Stomach (tissue), 9 donors: Measurements from ENCODE around the gene KCNQ1. TPM values are rescaled to one million over a fixed set of nuclear protein-coding genes. Genes with fewer than 3 reads are reported as not detected.
"Not testable (repeated sequence)": the region's sequence is repeated elsewhere in the genome, so short reads cannot be mapped to it uniquely, and the experiment has no call there.

Source experiments
- DNase-seq, 2 donors: peaks; one replicate each; pipeline versions ENCODE4 v3.0.0 to v3.0.0-alpha.2; 2013 to 2019
- H3K27ac ChIP-seq, 5 donors: fragments of 200-600 bp in 4 of 5; sonication (generic) in 4 of 5; one replicate each; pipeline ENCODE4 v1.5.1; 2013 to 2019; ENCODE audit warnings: mild to moderate bottlenecking in 1 of 5, moderate library complexity in 1 of 5
- H3K27me3 ChIP-seq, 3 donors: fragments of 200-600 bp; sonication (generic); one replicate each; pipeline ENCODE4 v1.5.1; 2017 to 2019; ENCODE audit warnings: mixed run types in 1 of 3
- H3K36me3 ChIP-seq, 4 donors: fragments of 200-600 bp; sonication (generic); 1 replicate in 3 of 4; 2 replicates in 1 of 4; pipeline ENCODE4 v1.5.1; 2016 to 2019
- H3K4me1 ChIP-seq, 4 donors: fragments of 200-600 bp; sonication (generic); one replicate each; pipeline ENCODE4 v1.5.1; 2016 to 2019
- H3K4me3 ChIP-seq, 4 donors: fragments of 200-600 bp; sonication (generic) in 3 of 4; one replicate each; pipeline ENCODE4 v1.5.1; 2016 to 2019; ENCODE audit warnings: mild to moderate bottlenecking in 1 of 4
- H3K9me3 ChIP-seq, 4 donors: fragments of 200-600 bp; sonication (generic); one replicate each; pipeline ENCODE4 v1.5.1; 2016 to 2019
- CTCF ChIP-seq, 7 experiments: fragments of 450-650 bp in 4 of 7; fragments of 200-600 bp in 3 of 7; sonication (generic) in 3 of 7; IDR thresholded peaks; one replicate each; pipeline ENCODE4 v1.5.1; 2016 to 2019; ENCODE audit warnings: antibody characterized with exemption in 7 of 7, control low read depth in 2 of 7, mild to moderate bottlenecking in 1 of 7
- EP300 ChIP-seq: sonication (generic); formaldehyde crosslinking; IDR thresholded peaks from one replicate; pipeline ENCODE4 v1.6.1; 2017; ENCODE audit warnings: antibody characterized with exemption
- POLR2A ChIP-seq, 4 donors: fragments of 450-650 bp; IDR thresholded peaks; one replicate each; pipeline ENCODE4 v1.6.1; 2016; ENCODE audit warnings: antibody characterized with exemption in 4 of 4, control low read depth in 2 of 4, mild to moderate bottlenecking in 1 of 4, moderate library complexity in 1 of 4
- POLR2AphosphoS5 ChIP-seq, 3 donors: sonication (generic); formaldehyde crosslinking; IDR thresholded peaks; one replicate each; pipeline ENCODE4 v1.6.1; 2016; ENCODE audit warnings: antibody characterized with exemption in 3 of 3
- WGBS, 5 donors: extraction: QIAGEN DNeasy Blood & Tissue Kit in 3 of 5; methylation state at CpG; one replicate each; pipeline versions ENCODE4 v1.1.5 to v1.1.7; 2013 to 2018; 5-methylcytosine and 5-hydroxymethylcytosine counted together
- intact Hi-C: fragments of 100-400 bp; cut with DNase I; formaldehyde crosslinking; loops from one replicate; pipeline ENCODE4 v1.15.1; 2023; ENCODE audit warnings: low total_unique reads
- polyA plus RNA-seq, 3 donors: library from polyadenylated mRNA; stranded (reverse); fragments of 200-250 nt; gene quantifications; one replicate each; pipeline ENCODE4 v1.2.3, GENCODE V29; 2013
- total RNA-seq, 5 donors: library from RNA; depleted of rRNA; stranded (reverse); fragments of >200 nt; gene quantifications; one replicate each; pipeline versions ENCODE4 v1.1.0 to v1.2.3, GENCODE V29; 2014 to 2016
- donor health status: healthy with polysubstance abuse.
- donor health status: Bipolar disorder and iron deficiency.
- donor health status: healthy.

KCNQ1 gene
- total and polyA plus RNA-seq, 8 donors: 12.1 to 155 (median 49.0) TPM

DNA sequence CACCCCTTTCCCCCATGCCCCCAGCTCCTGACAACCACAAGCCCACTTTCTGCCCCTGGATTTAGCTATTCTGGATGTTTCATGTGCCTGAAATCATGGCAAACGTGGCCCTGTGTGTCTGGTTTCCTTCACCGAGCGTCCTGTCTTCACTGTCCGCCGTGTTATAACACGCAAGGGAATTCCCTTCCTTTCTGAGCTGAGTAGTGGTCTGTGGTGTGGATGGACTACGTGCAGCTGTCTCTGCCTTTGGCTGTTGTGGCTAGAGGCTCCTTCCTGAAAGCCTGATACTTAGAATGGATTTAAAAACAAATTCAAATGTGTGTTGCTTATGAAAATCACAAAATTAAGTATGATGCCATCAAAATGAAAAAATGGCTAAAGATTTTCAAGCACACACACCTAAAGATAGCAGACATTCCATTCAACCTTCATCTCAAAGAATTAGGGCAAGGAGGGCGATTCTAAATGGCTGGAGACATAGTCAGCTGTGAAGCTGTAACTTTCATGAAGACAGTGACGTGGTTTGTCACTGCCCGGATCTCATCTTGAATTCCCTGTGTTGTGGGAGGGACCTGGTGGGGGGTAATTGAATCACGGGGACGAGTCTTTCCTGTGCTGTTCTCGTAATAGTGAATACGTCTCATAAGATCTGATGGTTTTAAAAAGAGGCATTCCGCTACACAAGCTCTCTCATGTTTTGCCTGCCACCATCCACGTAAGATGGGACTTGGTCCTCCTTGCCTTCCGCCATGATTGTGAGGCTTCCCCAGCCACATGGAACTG, 30.5 kb downstream of the KCNQ1 start:
- no peak for TF ChIP-seq POLR2A (IDR thresholded peaks at IDR 0.05)
- no peak for TF ChIP-seq CTCF (IDR thresholded peaks at IDR 0.05)
- no peak for TF ChIP-seq EP300
- no peak for TF ChIP-seq POLR2AphosphoS5 (IDR thresholded peaks at IDR 0.05)
- H3K36me3 ChIP-seq: no peaks in the 10 kb centered on the region
- peak overlapping the region; percentile 23 to 77 (median 72) for H3K27ac ChIP-seq
- H3K27me3 ChIP-seq: peaks cover 0 to 18% (median 0%) of the 10 kb centered on the region in 3 donors
- no peak overlapping the region for H3K4me3 ChIP-seq
- peaks cover 0 to 10% (median 5%) of the 10 kb centered on the region in 4 donors for H3K9me3 ChIP-seq
- intact Hi-C loops: no loop called here
- 82 to 89% (median 85%) methylated on average over 17 of the region's 17 CpGs for WGBS, 5 donors
- no peak for DNase-seq
- H3K4me1 ChIP-seq: peaks cover 5 to 17% (median 11%) of the 10 kb centered on the region in 4 donors

DNA sequence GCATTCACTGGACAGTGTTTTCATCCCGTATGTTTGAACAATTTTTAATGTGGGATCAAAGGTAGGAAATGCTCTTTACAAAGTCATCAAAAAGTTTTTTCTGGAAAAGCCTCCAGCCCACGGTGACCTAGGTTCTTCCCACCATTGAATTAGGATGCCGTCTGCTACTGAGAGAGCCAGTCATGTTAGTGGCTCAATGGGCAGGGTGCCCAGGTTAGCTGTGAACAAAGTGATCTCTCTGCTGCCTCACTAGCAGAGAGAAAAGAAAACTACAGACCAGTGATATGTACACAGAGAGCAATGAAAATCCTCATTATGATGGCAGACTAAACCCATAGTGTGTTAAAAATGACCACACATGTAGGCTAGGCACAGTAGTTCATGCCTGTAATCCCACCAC, 32.4 kb downstream of the KCNQ1 start:
- peaks cover 5 to 25% (median 13%) of the 10 kb centered on the region in 4 donors for H3K4me1 ChIP-seq
- H3K4me3 ChIP-seq: no peak overlapping the region
- H3K27ac ChIP-seq: peak overlapping the region in 3 of 5 donors; percentile 17 to 74 (median 31)
- H3K27me3 ChIP-seq: peaks cover 0 to 13% (median 0%) of the 10 kb centered on the region in 3 donors
- intact Hi-C loops: no loop called here
- H3K36me3 ChIP-seq: no peaks in the 10 kb centered on the region
- H3K9me3 ChIP-seq: peaks cover 0 to 10% (median 5%) of the 10 kb centered on the region in 4 donors
- DNase-seq: peak in 1 of 2 donors; percentile 70
- 46 to 61% (median 53%) methylated on average over 3 of the region's 3 CpGs for WGBS, 5 donors
- TF ChIP-seq POLR2A (IDR thresholded peaks at IDR 0.05): no peak
- no peak for TF ChIP-seq EP300
- no peak for TF ChIP-seq CTCF (IDR thresholded peaks at IDR 0.05)
- TF ChIP-seq POLR2AphosphoS5 (IDR thresholded peaks at IDR 0.05): no peak

GRCh38 chr11:2477936-2478335, 33.1 kb downstream of the KCNQ1 start:
- intact Hi-C loops: no loop called here
- H3K4me3 ChIP-seq: no peak overlapping the region
- no peak for TF ChIP-seq POLR2A (IDR thresholded peaks at IDR 0.05)
- no peak for TF ChIP-seq CTCF (IDR thresholded peaks at IDR 0.05)
- TF ChIP-seq EP300: no peak
- TF ChIP-seq POLR2AphosphoS5 (IDR thresholded peaks at IDR 0.05): no peak
- peaks cover 0 to 10% (median 5%) of the 10 kb centered on the region in 4 donors for H3K9me3 ChIP-seq
- no peaks in the 10 kb centered on the region for H3K36me3 ChIP-seq
- peak overlapping the region in 2 of 5 donors; percentile 31 to 74 for H3K27ac ChIP-seq
- peaks cover 0 to 14% (median 0%) of the 10 kb centered on the region in 3 donors for H3K27me3 ChIP-seq
- WGBS, 5 donors: 79 to 87% (median 83%) methylated on average over 8 of the region's 8 CpGs
- H3K4me1 ChIP-seq: peaks cover 12 to 32% (median 18%) of the 10 kb centered on the region in 4 donors
- no peak for DNase-seq

GRCh38 chr11:2480067-2480873, 35.5 kb downstream of the KCNQ1 start:
- H3K27ac ChIP-seq, intact Hi-C loops, H3K36me3 ChIP-seq, DNase-seq, H3K4me3 ChIP-seq: not testable (repeated sequence)
- WGBS, 5 donors: 65 to 74% (median 73%) methylated on average over 6 of the region's 6 CpGs
- H3K27me3 ChIP-seq: peaks cover 0 to 18% (median 0%) of the 10 kb centered on the region in 3 donors
- peaks cover 12 to 21% (median 15%) of the 10 kb centered on the region in 4 donors for H3K4me1 ChIP-seq
- peaks cover 0 to 10% (median 5%) of the 10 kb centered on the region in 4 donors for H3K9me3 ChIP-seq
